T-cell (primary cell): ENCODE data around the gene CDKN2B. TPM values are rescaled to one million over a fixed set of nuclear protein-coding genes. Genes with fewer than 3 reads are reported as not detected.

ENCODE experiments used
- ATAC-seq, 4 experiments: fragments of 200-7000 bp in 3 of 4; fragments of 150-1000 bp in 1 of 4; cut with Tn5 transposase; replicated peaks in 1 of 4; 1 replicate in 3 of 4; 2 replicates in 1 of 4; pipeline ENCODE4 v1.10.0; 2021; ENCODE audit warnings: moderate library complexity in 3 of 4, mild to moderate bottlenecking in 2 of 4, moderate number of reproducible peaks in 1 of 4
- CTCF ChIA-PET, 2 donors: fragments of 300-600 bp; sonication (Branson Sonifier 250); formaldehyde crosslinking; loops; one replicate each; lab custom pipeline; 2022; ENCODE audit warnings: antibody characterized with exemption in 2 of 2; lab: Charles Lee
- POLR2A ChIA-PET, 2 donors: fragments of 300-600 bp; sonication (Branson Sonifier 250); formaldehyde crosslinking; loops; one replicate each; lab custom pipeline; 2022; ENCODE audit warnings: antibody characterized with exemption in 2 of 2; lab: Charles Lee
- DNase-seq, 35 experiments: peaks; one replicate each; pipeline versions ENCODE4 v3.0.0 to v3.0.0-alpha.2; 2013 to 2023
- H3K27ac ChIP-seq: one replicate; pipeline ENCODE4 v1.5.1; 2013; ENCODE audit warnings: low read length
- H3K27me3 ChIP-seq, 2 experiments: replicated peaks in 1 of 2; 1 replicate in 1 of 2; 2 replicates in 1 of 2; pipeline versions ENCODE4 v1.6.1 to v1.7.0; 2013; ENCODE audit warnings: low read length in 1 of 2, mixed read lengths in 1 of 2; ENCODE audit not compliant: control insufficient read depth in 2 of 2, insufficient read depth in 2 of 2; ENCODE audit errors: extremely low read depth in 1 of 2
- H3K36me3 ChIP-seq, 2 donors: 1 replicate in 1 of 2; 2 replicates in 1 of 2; pipeline versions ENCODE4 v1.6.1 to v1.7.0; 2013; ENCODE audit warnings: low read length in 1 of 2; ENCODE audit not compliant: control insufficient read depth in 2 of 2, insufficient read depth in 1 of 2; ENCODE audit errors: extremely low read depth in 1 of 2
- H3K4me1 ChIP-seq, 2 experiments: 1 replicate in 1 of 2; 2 replicates in 1 of 2; pipeline versions ENCODE4 v1.6.1 to v1.7.0; 2013; ENCODE audit warnings: low read length in 2 of 2, mixed read lengths in 1 of 2; ENCODE audit not compliant: insufficient read depth in 2 of 2, control insufficient read depth in 1 of 2; ENCODE audit errors: extremely low read depth in 1 of 2
- H3K4me3 ChIP-seq, 2 donors: 1 replicate in 1 of 2; 2 replicates in 1 of 2; pipeline versions ENCODE4 v1.5.1 to v1.7.0; 2013; ENCODE audit warnings: mild to moderate bottlenecking in 2 of 2, low read length in 1 of 2, moderate library complexity in 1 of 2; ENCODE audit not compliant: control insufficient read depth in 1 of 2; ENCODE audit errors: extremely low read depth in 1 of 2
- H3K9me3 ChIP-seq: 2 replicates; pipeline ENCODE4 v1.7.0; 2013
- H3K27ac Mint-ChIP-seq, 2 donors: one replicate each; pipeline ENCODE4 v1.8.0; 2020 to 2021; ENCODE audit warnings: mild to moderate bottlenecking in 2 of 2, mixed read lengths in 2 of 2
- H3K27me3 Mint-ChIP-seq, 2 donors: one replicate each; pipeline ENCODE4 v1.8.0; 2021 to 2022; ENCODE audit warnings: mixed read lengths in 2 of 2
- H3K36me3 Mint-ChIP-seq: one replicate; pipeline ENCODE4 v1.8.0; 2021; ENCODE audit warnings: mixed read lengths
- H3K4me1 Mint-ChIP-seq, 3 donors: one replicate each; pipeline ENCODE4 v1.8.0; 2020 to 2022; ENCODE audit warnings: mixed read lengths in 3 of 3, mild to moderate bottlenecking in 1 of 3
- H3K4me3 Mint-ChIP-seq, 3 donors: one replicate each; pipeline ENCODE4 v1.8.0; 2020 to 2022; ENCODE audit warnings: mild to moderate bottlenecking in 3 of 3, mixed read lengths in 3 of 3, moderate library complexity in 3 of 3
- H3K9me3 Mint-ChIP-seq, 3 donors: one replicate each; pipeline ENCODE4 v1.8.0; 2020 to 2022; ENCODE audit warnings: mixed read lengths in 3 of 3
- WGBS: methylation state at CpG from one replicate; pipeline ENCODE4 v1.1.5; 2013; ENCODE audit warnings: missing lambda C conversion rate; ENCODE audit not compliant: insufficient coverage; 5-methylcytosine and 5-hydroxymethylcytosine counted together
- total RNA-seq, 35 experiments: library from RNA in 6 of 35; stranded (reverse) in 6 of 35; fragments of 120-200 nt in 1 of 35; gene quantifications; one replicate each; pipeline versions ENCODE4 v1.2.1 to v1.2.4 and lab custom pipeline; 2013 to 2026

CDKN2B gene
- total RNA-seq, 5 donors from 2014 or later (not counting 1 experiment from before 2014, with no cell fraction given): 0.33 to 4.4 (median 1.4) TPM

- Histone ChIP-seq H3K4me3 (peak overlapping the region in 1 of 2 donors; percentile 36), H3K9me3 (peaks cover 2% of the 10 kb centered on the region), H3K27ac (no peak overlapping the region), H3K4me1 (peaks cover 0 to 38% of the 10 kb centered on the region in 2 experiments), H3K36me3 (no peaks in the 10 kb centered on the region), H3K27me3 (peaks cover 39 to 68% of the 10 kb centered on the region in 2 experiments)
- peak in 1 of 35 experiments; percentile 25 for DNase-seq
- peaks cover 89 to 92% of the 10 kb centered on the region in 2 donors for H3K27me3 Mint-ChIP-seq
- H3K9me3 Mint-ChIP-seq: peaks cover 5 to 17% (median 15%) of the 10 kb centered on the region in 3 donors
- no peak for ATAC-seq
- 18% methylated on average over 40 of the region's 41 CpGs for WGBS
- peaks cover 11% of the 10 kb centered on the region for H3K36me3 Mint-ChIP-seq
- ChIA-PET POLR2A (no interaction called here), CTCF (interaction anchor here in 1 of 2 donors (0.8 to 2.3 kb wide), 4 partner anchors 8 to 155 kb away, joined by 3 to 8 read pairs (median 4); no protein-coding TSS in a partner anchor)
- H3K4me3 Mint-ChIP-seq: peak overlapping the region in 2 of 3 donors; percentile 51 to 54
- H3K27ac Mint-ChIP-seq: peak overlapping the region; percentile 36 to 79
- peaks cover 19 to 42% (median 33%) of the 10 kb centered on the region in 3 donors for H3K4me1 Mint-ChIP-seq
These were observed 40.6 kb downstream of the CDKN2B start for GRCh38 chr9:21968331-21969010.

- ATAC-seq (no peak), DNase-seq (no peak)
- peak overlapping the region in 1 of 2 donors; percentile 36 for H3K4me3 ChIP-seq
- H3K4me1 ChIP-seq: peaks cover 0 to 38% of the 10 kb centered on the region in 2 experiments
- H3K27ac ChIP-seq: no peak overlapping the region
- Mint-ChIP-seq H3K27ac (no peak overlapping the region), H3K4me1 (peaks cover 17 to 42% (median 33%) of the 10 kb centered on the region in 3 donors), H3K27me3 (peaks cover 92 to 94% of the 10 kb centered on the region in 2 donors), H3K9me3 (peaks cover 5 to 20% (median 15%) of the 10 kb centered on the region in 3 donors), H3K4me3 (peak overlapping the region in 1 of 3 donors; percentile 54), H3K36me3 (peaks cover 11% of the 10 kb centered on the region)
- POLR2A ChIA-PET: interaction anchor here (0.6 to 1.0 kb wide), 2 partner anchors 17 to 35 kb away, joined by 3 to 5 read pairs; no protein-coding TSS in a partner anchor
- 27% methylated on average over 3 of the region's 10 CpGs for WGBS
- CTCF ChIA-PET: interaction anchor here (0.6 to 2.3 kb wide), 5 partner anchors 9 to 175 kb away, joined by 3 to 8 read pairs (median 4); no protein-coding TSS in a partner anchor
- peaks cover 40 to 68% of the 10 kb centered on the region in 2 experiments for H3K27me3 ChIP-seq
- no peaks in the 10 kb centered on the region for H3K36me3 ChIP-seq
- peaks cover 2% of the 10 kb centered on the region for H3K9me3 ChIP-seq
These were observed 41.4 kb downstream of the CDKN2B start for GRCh38 chr9:21967702-21968101.

GRCh38 chr9:21967169-21967568 is 41.9 kb downstream of the CDKN2B start:
- H3K4me3 Mint-ChIP-seq: no peak overlapping the region
- no peak overlapping the region for H3K27ac ChIP-seq
- peaks cover 92 to 93% of the 10 kb centered on the region in 2 donors for H3K27me3 Mint-ChIP-seq
- H3K27me3 ChIP-seq: peaks cover 42 to 68% of the 10 kb centered on the region in 2 experiments
- peaks cover 2% of the 10 kb centered on the region for H3K9me3 ChIP-seq
- H3K4me1 ChIP-seq: peaks cover 0 to 38% of the 10 kb centered on the region in 2 experiments
- WGBS: 15% methylated on average over 14 of the region's 19 CpGs
- POLR2A ChIA-PET: interaction anchor here in 1 of 2 donors (1.0 kb wide), 1 partner anchor 18 kb away, joined by 3 read pairs; no protein-coding TSS in a partner anchor
- H3K36me3 ChIP-seq: no peaks in the 10 kb centered on the region
- no peak overlapping the region for H3K27ac Mint-ChIP-seq
- CTCF ChIA-PET: interaction anchor here in 1 of 2 donors (1.0 kb wide), 1 partner anchor 41 kb away, joined by 3 read pairs; no protein-coding TSS in a partner anchor
- H3K4me1 Mint-ChIP-seq: peaks cover 17 to 42% (median 33%) of the 10 kb centered on the region in 3 donors
- peak overlapping the region in 1 of 2 donors; percentile 12 for H3K4me3 ChIP-seq
- H3K36me3 Mint-ChIP-seq: peaks cover 11% of the 10 kb centered on the region
- peaks cover 5 to 21% (median 15%) of the 10 kb centered on the region in 3 donors for H3K9me3 Mint-ChIP-seq
- no peak for ATAC-seq
- no peak for DNase-seq

- 0% methylated on average over 1 of the region's 15 CpGs for WGBS
- no peak for ATAC-seq
- peaks cover 42 to 67% of the 10 kb centered on the region in 2 experiments for H3K27me3 ChIP-seq
- Mint-ChIP-seq H3K36me3 (peaks cover 11% of the 10 kb centered on the region), H3K27me3 (peaks cover 92 to 93% of the 10 kb centered on the region in 2 donors), H3K4me1 (peaks cover 16 to 42% (median 33%) of the 10 kb centered on the region in 3 donors), H3K27ac (peak overlapping the region in 1 of 2 donors; percentile 25), H3K9me3 (peaks cover 5 to 21% (median 15%) of the 10 kb centered on the region in 3 donors), H3K4me3 (peak overlapping the region in 1 of 3 donors; percentile 68)
- no peak for DNase-seq
- ChIA-PET POLR2A (no interaction called here), CTCF (no interaction called here)
- no peaks in the 10 kb centered on the region for H3K36me3 ChIP-seq
- no peak overlapping the region for H3K27ac ChIP-seq
- H3K4me1 ChIP-seq: peaks cover 0 to 38% of the 10 kb centered on the region in 2 experiments
- H3K9me3 ChIP-seq: peaks cover 2% of the 10 kb centered on the region
- no peak overlapping the region for H3K4me3 ChIP-seq
These were observed 42.8 kb downstream of the CDKN2B start for GRCh38 chr9:21966140-21966851.

GRCh38 chr9:21965401-21965951 is 43.6 kb downstream of the CDKN2B start:
- Histone ChIP-seq H3K36me3 (no peaks in the 10 kb centered on the region), H3K27me3 (peaks cover 41 to 59% of the 10 kb centered on the region in 2 experiments), H3K27ac (no peak overlapping the region), H3K4me1 (peaks cover 0 to 36% of the 10 kb centered on the region in 2 experiments), H3K4me3 (peak overlapping the region; percentile 30 to 65), H3K9me3 (peaks cover 2% of the 10 kb centered on the region)
- Mint-ChIP-seq H3K9me3 (peaks cover 5 to 21% (median 15%) of the 10 kb centered on the region in 3 donors), H3K27ac (peak overlapping the region; percentile 34 to 64), H3K4me1 (peaks cover 14 to 42% (median 33%) of the 10 kb centered on the region in 3 donors), H3K4me3 (peak overlapping the region; percentile 50 to 68 (median 66)), H3K27me3 (peaks cover 92 to 93% of the 10 kb centered on the region in 2 donors), H3K36me3 (peaks cover 11% of the 10 kb centered on the region)
- CTCF ChIA-PET: no interaction called here
- peak; percentile 34 to 67 (median 56) for ATAC-seq
- POLR2A ChIA-PET: no interaction called here
- WGBS: under 1% methylated on average over 16 of the region's 30 CpGs
- DNase-seq: peak in 9 of 35 experiments; percentile 11 to 59 (median 20)
